Endometrium (tissue), 2 donors: ENCODE data around the gene TSPAN9.
A peak's percentile ranks its signal among the peaks of the same experiment; 100 is the strongest.

ENCODE experiments used
- FAIRE-seq: peaks from 2 replicates; lab custom pipeline; 2012; peaks lifted over from hg19 to GRCh38; lab: Jason Lieb, UNC
- donor health status: control.
- donor health status: control.

The TSPAN9 gene

DNA sequence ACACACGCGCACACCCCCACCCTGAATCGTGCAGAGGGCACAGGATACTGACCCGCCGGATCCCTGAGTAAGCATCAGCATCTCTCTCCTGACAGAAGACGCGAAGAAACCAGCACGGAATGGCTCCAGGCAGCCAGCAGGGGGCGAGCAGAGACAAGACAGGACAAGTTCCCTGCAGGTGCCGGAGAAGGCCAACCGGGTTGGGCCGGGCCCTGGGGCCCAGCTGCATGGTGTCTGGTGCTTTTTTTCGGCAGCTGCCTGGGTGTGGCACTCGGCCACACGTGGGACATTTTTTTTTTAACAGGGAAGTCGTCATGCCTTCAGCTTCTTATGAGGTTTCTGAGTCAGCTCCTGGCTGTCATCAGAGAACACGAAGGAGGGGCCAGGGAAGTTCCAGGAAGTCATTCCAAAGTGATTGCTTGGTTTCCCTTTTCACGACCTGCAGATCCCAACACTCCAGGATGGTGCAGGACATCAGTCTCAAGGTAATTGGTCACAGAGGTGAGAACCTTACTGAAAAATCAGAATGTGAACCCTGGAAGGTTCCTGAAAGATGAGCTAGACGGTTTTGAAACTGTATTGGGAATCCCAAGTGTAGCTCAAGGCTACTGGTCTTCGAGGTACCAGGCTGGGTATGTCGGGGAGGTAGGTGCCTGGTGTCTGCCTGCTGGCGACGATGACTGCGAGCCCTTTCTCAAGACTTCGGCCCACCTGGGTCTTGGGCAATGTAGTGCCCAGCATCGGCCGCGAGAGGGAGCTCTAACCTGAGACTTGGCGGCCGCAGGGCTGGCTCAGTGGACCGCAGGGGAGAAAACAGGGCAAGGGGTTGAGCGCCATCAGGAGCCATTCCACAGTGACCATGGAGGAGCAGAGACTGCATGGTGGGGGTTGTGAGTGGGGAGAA lies 223.0 kb downstream of the TSPAN9 start:
- FAIRE-seq: no peak

DNA sequence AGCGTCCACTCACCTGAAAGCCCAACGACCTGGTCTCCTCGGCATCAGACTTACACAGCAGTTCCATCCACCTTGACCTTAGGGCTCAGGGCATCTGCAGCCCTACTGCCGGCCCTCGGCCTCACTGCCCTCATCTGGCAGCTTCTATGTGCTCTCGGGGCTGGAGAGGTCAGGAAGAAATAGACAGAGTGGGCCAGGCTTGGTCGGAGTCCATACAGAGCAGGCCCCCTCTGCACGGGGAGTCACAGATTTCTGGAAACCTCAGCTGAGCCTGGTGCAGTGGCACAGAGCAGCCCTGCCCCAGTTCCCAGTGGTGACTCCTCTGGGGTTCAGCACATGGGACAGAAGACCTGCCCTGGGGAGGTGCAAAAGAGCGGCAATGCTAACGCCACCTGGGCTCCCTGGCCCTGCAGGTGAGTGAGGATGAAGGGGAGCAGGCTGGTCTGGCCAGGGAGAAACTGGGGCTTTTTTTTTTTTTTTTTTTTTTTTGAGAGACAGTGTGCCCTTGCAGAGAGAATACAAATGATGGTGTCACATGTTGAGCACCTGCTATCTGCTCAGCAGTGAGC lies 223.7 kb downstream of the TSPAN9 start:
- no peak for FAIRE-seq

- no peak for FAIRE-seq
These were observed 225.3 kb downstream of the TSPAN9 start for GRCh38 chr12:3302401-3303041.

DNA sequence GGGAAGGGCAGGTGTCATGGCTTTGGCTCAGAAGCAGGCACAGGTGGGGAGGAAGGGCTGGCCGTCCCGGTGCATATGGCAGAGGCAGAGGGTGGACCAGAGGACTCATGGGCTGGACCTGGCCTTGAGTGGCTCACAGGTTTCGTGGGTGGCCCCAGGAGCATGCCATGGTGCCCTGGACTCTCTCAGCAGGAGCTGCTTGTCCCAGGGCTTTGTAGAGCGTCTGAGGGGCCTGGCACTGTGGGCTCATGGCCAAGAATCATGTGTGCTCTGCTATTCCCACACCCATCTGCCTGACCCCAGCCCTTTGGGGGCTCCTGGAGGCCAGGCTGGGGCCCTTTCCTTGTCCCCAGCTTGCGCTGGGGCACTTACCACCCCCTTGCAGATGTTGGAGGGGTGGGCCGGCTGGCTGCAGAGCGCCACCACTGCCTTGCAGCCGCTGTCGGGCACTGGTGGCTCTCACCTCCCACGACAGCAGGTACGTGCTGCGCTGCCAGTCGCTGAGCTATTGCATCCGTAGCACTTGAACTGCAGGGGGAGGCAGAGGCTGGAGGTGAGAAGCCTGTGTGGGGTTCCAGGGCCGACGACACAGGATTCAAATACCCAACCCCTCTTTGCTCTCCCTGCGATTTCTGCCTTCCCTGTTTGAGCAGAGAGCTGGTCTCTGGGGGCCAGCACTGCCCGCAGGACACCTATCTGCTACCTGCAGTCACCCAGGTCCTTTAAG lies 226.4 kb downstream of the TSPAN9 start:
- FAIRE-seq: no peak

GRCh38 chr12:3304436-3305165 lies 227.4 kb downstream of the TSPAN9 start:
- FAIRE-seq: no peak

DNA sequence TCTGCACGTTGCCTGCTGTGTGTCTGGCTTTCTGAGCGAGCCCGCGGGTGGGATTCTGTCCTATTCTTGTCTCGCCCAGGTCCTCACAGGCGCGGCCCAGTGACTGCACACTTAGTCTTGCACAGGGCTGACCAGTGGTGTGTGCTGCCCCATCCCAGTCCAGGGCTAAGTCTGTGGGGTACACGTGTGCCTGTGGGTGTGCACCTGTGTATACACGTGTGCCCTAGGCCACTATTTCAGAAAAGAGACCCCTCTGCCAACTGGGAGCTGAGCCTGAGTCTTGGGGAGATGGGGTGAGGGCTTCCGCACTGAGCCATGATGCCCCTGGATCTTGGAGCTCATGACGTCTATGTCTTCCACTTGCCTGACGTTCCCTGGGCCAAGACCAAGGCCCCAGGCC lies 228.3 kb downstream of the TSPAN9 start:
- FAIRE-seq: no peak

DNA sequence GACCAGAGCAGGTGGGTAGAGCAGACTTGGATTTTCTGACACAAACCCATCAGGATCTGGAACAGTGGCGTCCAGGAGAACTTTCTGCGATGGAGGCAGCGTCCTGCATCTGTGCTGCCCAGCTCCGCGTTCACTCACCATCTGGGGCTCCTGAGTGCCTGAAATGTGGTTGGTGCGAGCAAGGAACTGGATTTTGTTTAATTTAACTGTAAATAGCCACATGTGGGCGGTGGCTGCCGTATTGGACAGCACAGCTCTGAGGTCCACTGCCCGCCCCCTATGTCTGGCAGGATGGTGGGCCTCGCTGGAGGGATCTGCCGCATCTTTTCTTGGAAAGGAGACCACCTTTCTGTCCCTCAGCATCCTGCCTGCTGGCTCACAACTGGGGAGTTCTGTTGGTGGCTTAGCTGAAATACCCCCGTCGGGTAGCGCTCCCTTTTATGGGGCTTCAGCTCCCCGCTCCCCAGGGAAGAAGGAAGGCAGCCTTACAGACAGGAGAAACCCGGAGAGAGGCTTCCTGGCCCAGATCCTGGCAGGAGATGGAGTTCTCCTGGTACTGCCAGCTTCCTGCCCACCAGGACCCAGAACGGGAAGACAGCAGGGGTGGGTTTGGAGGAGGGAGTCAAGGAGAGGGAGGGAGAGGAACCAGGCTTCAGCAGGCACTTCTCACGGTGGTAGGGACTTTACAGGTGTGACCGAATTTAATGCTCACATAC lies 228.9 kb downstream of the TSPAN9 start:
- FAIRE-seq: no peak

DNA sequence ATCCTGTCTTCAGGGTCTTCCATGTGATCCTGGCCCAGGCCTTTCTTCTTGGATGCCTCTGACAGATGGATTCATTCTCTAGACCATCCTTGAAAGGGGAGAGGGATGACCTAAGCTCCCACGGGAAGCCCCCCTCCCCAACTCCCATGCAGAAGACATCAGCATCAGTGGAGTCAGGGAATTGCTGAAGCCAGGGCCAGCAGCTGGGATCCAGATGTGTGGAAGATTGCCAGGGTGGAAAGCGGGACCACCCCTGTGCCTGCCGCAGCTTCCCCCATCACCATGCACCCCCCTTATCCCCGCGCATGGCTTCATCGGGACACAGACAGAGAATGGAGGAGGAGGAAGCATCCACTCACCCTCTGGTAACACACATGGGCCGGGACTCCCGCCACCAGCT lies 230.2 kb downstream of the TSPAN9 start:
- no peak for FAIRE-seq

DNA sequence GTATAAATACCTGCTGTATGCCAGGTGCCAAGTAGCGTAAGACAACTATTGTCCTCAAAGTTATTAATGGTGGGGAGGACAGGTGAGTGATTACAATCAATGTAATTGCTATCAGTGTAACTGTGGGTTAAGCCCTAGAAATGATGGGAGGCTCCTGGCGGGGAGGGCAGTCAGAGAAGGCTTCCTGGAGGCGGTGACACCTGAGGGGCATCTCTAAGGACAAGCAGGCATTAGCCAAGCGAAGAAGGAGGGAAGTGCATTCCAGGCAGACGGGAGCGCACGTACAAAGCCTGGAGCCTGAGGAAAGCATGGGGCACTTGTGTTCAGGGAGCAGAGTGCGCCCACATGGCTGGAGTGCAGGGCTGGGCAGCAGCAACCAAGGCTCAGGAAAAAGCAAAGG lies 230.9 kb downstream of the TSPAN9 start:
- no peak for FAIRE-seq

DNA sequence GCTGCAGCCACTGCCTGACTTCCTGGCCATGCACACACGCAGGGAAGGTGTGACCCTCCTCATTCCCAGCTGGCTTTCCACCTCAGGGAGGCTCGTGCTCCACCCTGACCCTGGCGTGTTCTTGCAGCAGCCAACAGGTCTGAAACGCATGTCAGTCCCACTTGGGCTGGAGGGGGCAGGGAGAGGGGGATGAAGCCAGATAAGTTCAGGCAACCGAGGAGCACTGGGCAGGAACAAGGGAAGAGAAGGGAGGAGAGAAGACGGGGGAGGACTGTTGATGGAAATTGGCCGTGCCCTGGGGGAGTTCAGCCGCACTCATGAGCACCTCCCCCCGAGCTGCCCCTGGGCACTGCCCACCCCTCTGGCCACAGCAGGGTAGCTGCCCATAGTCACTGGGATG lies 231.4 kb downstream of the TSPAN9 start:
- no peak for FAIRE-seq

- no peak for FAIRE-seq
These were observed 232.6 kb downstream of the TSPAN9 start for GRCh38 chr12:3309805-3310204.

DNA sequence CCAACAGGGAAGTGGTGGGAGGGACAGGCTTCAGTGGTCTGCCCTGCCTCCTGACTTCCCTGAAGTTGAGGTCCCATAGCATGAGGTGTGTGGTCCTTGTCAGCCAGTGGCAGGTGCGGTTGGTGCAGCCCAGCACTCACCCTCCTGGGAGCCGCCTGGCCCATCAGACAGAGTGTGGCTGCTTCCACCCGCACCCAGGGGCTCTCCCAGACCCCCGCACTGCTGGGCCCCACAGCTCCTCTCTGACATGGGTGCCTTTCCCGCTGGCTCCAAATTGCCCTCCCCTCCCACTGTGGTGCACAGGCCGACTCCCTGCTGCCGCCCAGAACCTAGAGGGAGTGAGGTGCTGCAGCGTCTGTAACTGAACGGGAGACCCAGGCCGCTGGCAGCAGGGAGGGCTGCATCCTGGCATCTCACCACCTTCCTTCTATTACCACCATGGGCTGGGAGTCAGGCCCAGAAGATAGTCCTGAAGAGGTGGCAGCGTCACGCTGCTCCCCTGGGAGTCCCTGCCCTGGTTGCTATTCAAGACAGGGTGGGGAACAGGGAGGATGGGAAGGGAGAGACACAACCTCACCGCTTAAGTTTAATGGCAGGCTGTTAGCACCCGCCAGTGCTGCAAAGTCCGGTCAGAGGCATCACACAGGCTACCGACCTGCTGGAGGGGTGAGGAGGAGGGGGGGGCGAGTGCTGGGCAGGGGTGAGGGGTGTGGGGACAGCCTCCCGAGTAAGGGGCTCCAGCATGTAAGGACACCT lies 233.3 kb downstream of the TSPAN9 start:
- no peak for FAIRE-seq

DNA sequence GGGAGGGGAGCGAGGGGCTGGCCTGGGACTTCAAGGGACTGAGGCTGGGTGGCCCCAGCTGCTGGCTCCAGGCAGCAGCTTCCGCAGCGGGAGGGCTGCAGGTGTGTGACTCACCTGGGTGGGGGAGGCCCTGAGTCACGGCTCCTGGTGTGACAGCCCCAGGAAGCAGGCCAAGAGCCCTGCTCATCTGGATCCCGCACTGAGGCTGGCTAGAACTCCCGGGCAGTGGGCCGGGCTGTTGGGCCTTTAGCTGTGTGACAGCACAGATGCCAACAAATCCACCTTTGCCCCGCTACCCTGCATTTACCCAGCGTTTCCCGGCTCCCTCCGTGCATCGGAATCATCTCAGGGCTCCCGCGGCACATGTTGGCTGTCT lies 233.8 kb downstream of the TSPAN9 start:
- FAIRE-seq: no peak

GRCh38 chr12:3311491-3312103 lies 234.4 kb downstream of the TSPAN9 start:
- FAIRE-seq: no peak

GRCh38 chr12:3313066-3313465 lies 235.9 kb downstream of the TSPAN9 start:
- FAIRE-seq: no peak

DNA sequence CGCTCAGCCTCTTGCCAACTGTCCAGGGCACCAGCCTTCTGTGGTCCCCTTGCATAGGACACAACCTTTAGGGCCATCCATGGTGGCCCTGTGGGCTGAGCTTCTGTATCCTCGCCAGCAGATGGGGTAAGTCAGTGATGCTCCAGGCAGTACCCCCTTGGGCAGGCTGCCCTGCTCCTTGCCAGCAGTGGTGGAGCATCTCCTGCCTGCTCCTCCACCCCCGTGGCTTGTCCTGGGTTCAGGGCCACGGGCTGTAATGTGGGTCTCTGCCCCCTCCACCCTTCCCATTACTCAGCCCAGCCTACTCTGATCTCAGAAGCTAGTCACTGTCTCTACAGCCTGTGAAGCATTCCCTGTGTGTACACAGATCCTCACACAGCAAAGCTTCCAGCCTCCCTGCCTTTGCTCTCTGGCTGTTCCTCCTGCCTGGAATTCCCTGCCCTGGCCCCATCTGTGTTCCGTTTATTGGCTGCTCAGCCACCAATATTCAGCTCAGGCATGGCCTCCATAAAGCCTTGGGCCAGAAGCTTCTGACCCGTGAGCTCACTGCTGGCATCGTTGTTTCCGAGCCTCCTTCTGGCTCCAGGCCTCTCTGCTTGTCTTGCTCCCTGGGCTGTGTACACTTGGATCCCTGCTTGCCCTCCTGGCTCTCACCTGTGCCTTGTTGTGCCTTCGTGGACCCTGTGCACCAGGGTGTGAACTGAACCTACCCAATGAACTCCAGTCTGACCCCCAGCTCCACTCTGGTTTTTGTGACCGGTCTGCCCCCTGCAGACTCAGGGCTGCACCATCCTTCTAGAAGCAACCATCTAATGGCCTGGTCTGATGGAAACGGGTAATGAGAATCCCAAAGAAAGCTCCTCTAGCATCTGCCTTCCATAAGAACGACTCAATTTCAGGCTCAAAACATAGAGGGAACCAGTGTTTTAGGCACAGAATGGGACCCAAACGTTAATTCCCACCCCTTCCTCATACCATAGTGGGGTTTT lies 236.8 kb downstream of the TSPAN9 start:
- FAIRE-seq: no peak

DNA sequence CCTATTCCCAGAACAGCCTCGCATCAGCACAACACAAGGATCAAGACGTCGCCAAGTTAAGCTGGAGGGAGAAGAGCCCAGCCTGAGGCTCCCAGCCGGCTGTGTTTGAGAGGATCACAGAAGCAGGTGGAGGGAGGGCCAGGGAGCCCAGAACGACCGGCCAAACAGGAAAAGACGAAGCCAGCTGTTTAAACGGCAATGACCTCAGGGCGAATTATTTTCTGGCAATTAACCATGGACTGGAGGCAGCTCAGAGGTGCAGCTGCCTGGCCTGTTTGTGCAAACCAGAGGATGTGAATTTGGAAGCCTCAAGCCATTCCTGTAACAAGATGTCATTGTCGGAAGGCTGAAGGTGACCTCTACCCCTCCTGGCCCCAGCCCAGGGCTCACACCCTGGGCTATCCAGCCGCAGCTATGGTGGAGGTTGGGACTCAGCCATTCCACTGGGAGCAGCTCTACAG lies 238.1 kb downstream of the TSPAN9 start:
- peak; percentile 88 for FAIRE-seq

GRCh38 chr12:3316776-3317480 lies 239.7 kb downstream of the TSPAN9 start:
- FAIRE-seq: no peak
